GM18907 (cell line): ENCODE data around the gene ZNF185.

Experiments used
- ATAC-seq: cut with Tn5 transposase; IDR thresholded peaks from one replicate; pipeline ENCODE4 v1.9.1; 2021; ENCODE audit warnings: mild to moderate bottlenecking, moderate library complexity; ENCODE audit not compliant: unreplicated experiment

ZNF185 gene

GRCh38 chrX:152897222-152898131 is at the start of gene ZNF185:
Gene ZNF185 (plus strand): TSS chrX:152898067. CDS start chrX:152914490, 16,423 bp downstream.
- ATAC-seq, result no peak

- no peak for ATAC-seq
Measured at GRCh38 chrX:152850465-152850864, 47.4 kb upstream of the ZNF185 start.

- ATAC-seq, result no peak
Measured at GRCh38 chrX:152853986-152854385, 43.9 kb upstream of the ZNF185 start.

- no peak for ATAC-seq
Measured at GRCh38 chrX:152861116-152861515, 36.8 kb upstream of the ZNF185 start.

GRCh38 chrX:152861826-152862225 is 36.0 kb upstream of the ZNF185 start:
- ATAC-seq, result no peak

- no peak for ATAC-seq
Measured at GRCh38 chrX:152865232-152865920, 32.5 kb upstream of the ZNF185 start.

- ATAC-seq, result no peak
Measured at GRCh38 chrX:152866386-152866785, 31.5 kb upstream of the ZNF185 start.

- no peak for ATAC-seq
Measured at GRCh38 chrX:152869972-152870371, 27.9 kb upstream of the ZNF185 start.

GRCh38 chrX:152871260-152871659 is 26.6 kb upstream of the ZNF185 start:
- ATAC-seq, result no peak

- ATAC-seq, result no peak
Measured at GRCh38 chrX:152872522-152872921, 25.3 kb upstream of the ZNF185 start.

- ATAC-seq, result no peak
Measured at GRCh38 chrX:152873361-152873760, 24.5 kb upstream of the ZNF185 start.

GRCh38 chrX:152876931-152877840 is 20.7 kb upstream of the ZNF185 start:
- ATAC-seq, result no peak

- ATAC-seq, result no peak
Measured at GRCh38 chrX:152878976-152879755, 18.7 kb upstream of the ZNF185 start.

GRCh38 chrX:152881289-152881688 is 16.6 kb upstream of the ZNF185 start:
- ATAC-seq, result no peak

- no peak for ATAC-seq
Measured at GRCh38 chrX:152884171-152884570, 13.7 kb upstream of the ZNF185 start.

GRCh38 chrX:152886716-152887115 is 11.2 kb upstream of the ZNF185 start:
- ATAC-seq, result no peak

GRCh38 chrX:152892499-152892898 is 5.4 kb upstream of the ZNF185 start:
- no peak for ATAC-seq

GRCh38 chrX:152892999-152893891 is 4.6 kb upstream of the ZNF185 start:
- ATAC-seq, result no peak

GRCh38 chrX:152893980-152894610 is 3.8 kb upstream of the ZNF185 start:
- ATAC-seq, result no peak
